Smooth muscle cell (in vitro differentiated cells): ENCODE data around the gene QRFP. TPM values are rescaled to one million over a fixed set of nuclear protein-coding genes. Genes with fewer than 3 reads are reported as not detected.

Experiments used
- DNase-seq: peaks from one replicate; lab custom pipeline; 2025; ENCODE audit not compliant: unreplicated experiment; lab: John Stamatoyannopoulos, UW
- H2AFZ ChIP-seq: fragments of 200-600 bp; sonication (generic); 2 replicates; pipeline ENCODE4 v1.6.0; 2016; ENCODE audit warnings: antibody characterized with exemption, low read depth, mild to moderate bottlenecking
- H3F3A ChIP-seq: fragments of 200-600 bp; sonication (generic); 2 replicates; pipeline ENCODE4 v1.6.0; 2017; ENCODE audit warnings: antibody characterized with exemption, low read depth
- H3K27ac ChIP-seq: fragments of 200-600 bp; sonication (generic); 2 replicates; pipeline ENCODE4 v1.5.1; 2016; ENCODE audit warnings: low read depth, mild to moderate bottlenecking
- H3K27me3 ChIP-seq: fragments of 200-600 bp; sonication (generic); 2 replicates; pipeline ENCODE4 v1.6.1; 2016; ENCODE audit warnings: low read depth, mild to moderate bottlenecking
- H3K36me3 ChIP-seq: fragments of 200-600 bp; sonication (generic); 2 replicates; pipeline ENCODE4 v1.5.1; 2016; ENCODE audit warnings: low read depth
- H3K4me1 ChIP-seq: fragments of 200-600 bp; sonication (generic); 2 replicates; pipeline ENCODE4 v1.5.1; 2016; ENCODE audit warnings: low read depth
- H3K4me2 ChIP-seq: fragments of 200-600 bp; sonication (generic); 2 replicates; pipeline ENCODE4 v1.6.0; 2016; ENCODE audit warnings: mild to moderate bottlenecking
- H3K4me3 ChIP-seq: fragments of 200-600 bp; sonication (generic); 2 replicates; pipeline ENCODE4 v1.5.1; 2016; ENCODE audit warnings: mild to moderate bottlenecking
- H3K79me2 ChIP-seq: fragments of 200-600 bp; sonication (generic); 2 replicates; pipeline ENCODE4 v1.6.0; 2016; ENCODE audit warnings: low read depth, mild to moderate bottlenecking
- H3K9ac ChIP-seq: fragments of 200-600 bp; sonication (generic); 2 replicates; pipeline ENCODE4 v1.6.0; 2016; ENCODE audit warnings: low read depth
- H3K9me3 ChIP-seq: fragments of 200-600 bp; sonication (generic); replicated peaks from 2 replicates; pipeline ENCODE4 v1.5.1; 2016; ENCODE audit warnings: low read depth
- H4K20me1 ChIP-seq: fragments of 200-600 bp; sonication (generic); 2 replicates; pipeline ENCODE4 v1.6.0; 2016; ENCODE audit warnings: low read depth
- CTCF ChIP-seq: fragments of 200-600 bp; sonication (generic); IDR thresholded peaks from 2 replicates; pipeline ENCODE4 v1.5.1; 2017; ENCODE audit warnings: borderline replicate concordance, mild to moderate bottlenecking, antibody characterized with exemption; ENCODE audit not compliant: insufficient read depth, poor library complexity, severe bottlenecking
- WGBS: methylation state at CpG from one replicate; pipeline ENCODE4 v1.1.7; 2016; ENCODE audit warnings: low lambda C conversion rate; 5-methylcytosine and 5-hydroxymethylcytosine counted together
- polyA plus RNA-seq: library from polyadenylated mRNA; unstranded; fragments of >200 nt; fragmentation: Nextera tagmentation; extraction: Ambion mirVana; gene quantifications from 2 replicates; pipeline ENCODE4 v1.2.1, GENCODE V29; 2016
- total RNA-seq: library from RNA; depleted of rRNA; stranded (reverse); fragments of >200 nt; gene quantifications from 2 replicates; pipeline ENCODE4 v1.2.3, GENCODE V29; 2014

The QRFP gene, protein sequence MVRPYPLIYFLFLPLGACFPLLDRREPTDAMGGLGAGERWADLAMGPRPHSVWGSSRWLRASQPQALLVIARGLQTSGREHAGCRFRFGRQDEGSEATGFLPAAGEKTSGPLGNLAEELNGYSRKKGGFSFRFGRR
- total RNA-seq (not detected in 2 replicates), polyA plus RNA-seq (0.15 and 0.24 TPM in 2 replicates)

DNA sequence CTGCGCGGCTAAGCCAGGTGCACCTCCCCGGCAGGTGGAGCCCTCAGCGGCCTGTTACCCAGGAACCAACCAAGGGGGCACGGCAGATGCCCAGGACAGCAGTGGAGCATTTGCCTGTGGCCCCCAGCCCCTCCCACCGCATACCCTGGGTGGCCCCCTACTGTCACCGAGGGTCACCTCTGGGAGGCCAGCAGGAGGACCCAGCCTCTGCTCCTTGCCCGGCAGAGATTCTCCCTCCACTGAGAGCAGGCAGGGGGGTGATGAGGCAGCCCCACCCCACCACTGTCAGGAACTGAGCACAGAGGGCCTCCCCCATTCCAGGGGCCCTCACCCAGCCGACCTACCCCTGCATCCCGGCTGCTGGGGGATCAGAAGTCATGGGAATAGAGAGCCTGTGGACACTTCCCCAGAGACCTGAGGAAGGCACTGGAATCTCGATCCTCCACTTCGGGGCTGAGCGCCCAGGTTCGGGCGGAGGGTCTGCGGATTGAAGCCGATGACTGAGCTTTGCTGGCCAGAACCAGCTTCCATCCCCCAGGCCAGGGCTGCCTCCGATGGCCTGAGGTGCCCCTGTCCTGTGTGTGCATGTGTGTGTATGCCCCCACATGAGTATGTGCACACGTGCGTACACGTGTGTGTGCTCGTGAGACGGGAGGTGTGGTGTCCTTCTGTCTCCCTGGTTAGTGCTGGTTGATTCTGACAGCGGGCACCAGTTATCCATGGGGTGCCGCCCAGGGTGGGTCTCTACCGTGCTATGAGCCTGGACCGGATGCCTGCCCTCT, at the start of gene QRFP:
TSS of gene QRFP (minus strand) at position 580 of the 782 bp plus-strand sequence. CDS start 2,974 bp downstream, outside the sequence.
- no peak within 1 kb of the TSS for H2AFZ ChIP-seq
- H3K9ac ChIP-seq, result no peak within 1 kb of the TSS
- no peak within 1 kb of the TSS for H3K4me3 ChIP-seq
- no peak for TF ChIP-seq CTCF
- no peaks in the 10 kb centered on the region for H3K36me3 ChIP-seq
- H3K4me2 ChIP-seq, result no peak within 1 kb of the TSS
- no peaks in the 10 kb centered on the region for H3K27me3 ChIP-seq
- WGBS, result 90% methylated on average over 26 of the region's 27 CpGs
- peaks cover 29% of the 10 kb centered on the region for H4K20me1 ChIP-seq
- H3F3A ChIP-seq, result no peaks in the 10 kb centered on the region
- H3K79me2 ChIP-seq, result no peaks in the 10 kb centered on the region
- no peak within 1 kb of the TSS for H3K27ac ChIP-seq
- H3K9me3 ChIP-seq, result no peaks in the 10 kb centered on the region
- DNase-seq, result no peak
- no peaks in the 10 kb centered on the region for H3K4me1 ChIP-seq

GRCh38 chr9:130945173-130945572, 48.6 kb upstream of the QRFP start:
- DNase-seq, result no peak
- Histone ChIP-seq H3K27me3 (peaks cover 32% of the 10 kb centered on the region), H3K9me3 (no peaks in the 10 kb centered on the region), H3K4me1 (no peaks in the 10 kb centered on the region), H3K27ac (no peak overlapping the region), H4K20me1 (no peaks in the 10 kb centered on the region), H3K36me3 (no peaks in the 10 kb centered on the region), H2AFZ (no peak overlapping the region), H3K4me3 (no peak overlapping the region), H3K4me2 (no peak overlapping the region), H3K79me2 (no peaks in the 10 kb centered on the region), H3K9ac (no peak overlapping the region), H3F3A (no peaks in the 10 kb centered on the region)
- 92% methylated on average over 9 of the region's 9 CpGs for WGBS
- no peak for TF ChIP-seq CTCF

DNA sequence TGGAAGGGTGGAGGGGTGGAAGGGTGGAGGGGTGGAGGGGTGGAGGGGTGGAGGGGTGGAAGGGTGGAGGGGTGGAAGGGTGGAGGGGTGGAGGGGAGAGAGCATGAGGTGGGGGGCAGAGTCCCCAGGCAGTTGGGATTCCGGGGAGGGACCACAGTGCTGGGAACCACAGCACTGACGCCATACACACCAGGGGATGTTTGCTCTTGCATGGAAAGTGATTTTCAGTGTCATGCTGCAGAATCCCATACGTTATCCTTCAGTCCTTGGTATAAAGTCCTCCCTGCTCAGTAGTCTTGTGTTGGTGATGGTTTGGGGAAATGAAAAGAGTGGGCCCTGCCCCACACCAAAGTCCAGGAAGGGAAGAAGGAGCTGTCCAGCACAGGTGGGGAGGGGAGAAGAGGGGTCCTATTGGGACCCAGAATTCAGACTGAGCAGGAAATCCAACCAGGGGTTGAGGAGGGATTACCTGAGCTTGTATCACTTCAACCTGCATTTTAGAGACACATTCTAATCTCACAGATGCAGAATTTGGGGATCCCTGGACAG, 48.0 kb upstream of the QRFP start:
- DNase-seq, result no peak
- peaks cover 38% of the 10 kb centered on the region for H3K27me3 ChIP-seq
- no peak overlapping the region for H3K9ac ChIP-seq
- H3K79me2 ChIP-seq, result no peaks in the 10 kb centered on the region
- no peak overlapping the region for H3K4me2 ChIP-seq
- no peaks in the 10 kb centered on the region for H3K9me3 ChIP-seq
- whole genome bisulfite sequencing, result 55% methylated on average over 1 of the region's 3 CpGs
- H3K36me3 ChIP-seq, result no peaks in the 10 kb centered on the region
- no peaks in the 10 kb centered on the region for H4K20me1 ChIP-seq
- H3F3A ChIP-seq, result no peaks in the 10 kb centered on the region
- no peaks in the 10 kb centered on the region for H3K4me1 ChIP-seq
- TF ChIP-seq CTCF, result no peak
- H2AFZ ChIP-seq, result no peak overlapping the region
- no peak overlapping the region for H3K4me3 ChIP-seq
- no peak overlapping the region for H3K27ac ChIP-seq
